ENCODE data around the gene IL21R.

- no peak for TF ChIP-seq POLR2A (IDR thresholded peaks at IDR 0.05; ENCODE audit: low read length)
- no peak for TF ChIP-seq GATA1 (IDR thresholded peaks at IDR 0.05; ENCODE audit: low read depth, low read length)
These were observed 30.6 kb downstream of the IL21R start for GRCh38 chr16:27432558-27432957.
